Retina (tissue), 1 donor: ENCODE measurements around the gene ECE1.
"Not testable (repeated sequence)": the region's sequence is repeated elsewhere in the genome, so short reads cannot be mapped to it uniquely, and the experiment has no call there.

Source experiments
- DNase-seq: peaks from one replicate; pipeline ENCODE4 v3.0.0-alpha.2; 2016

ECE1 gene

GRCh38 chr1:21175324-21175669, 115.0 kb downstream of the ECE1 start:
- DNase-seq: no peak

- DNase-seq: peak; percentile 8
These were observed 115.5 kb downstream of the ECE1 start for GRCh38 chr1:21174654-21175323.

- no peak for DNase-seq
These were observed 116.0 kb downstream of the ECE1 start for GRCh38 chr1:21174230-21174629.

- DNase-seq: not testable (repeated sequence)
These were observed 117.2 kb downstream of the ECE1 start for GRCh38 chr1:21173096-21173495.

DNA sequence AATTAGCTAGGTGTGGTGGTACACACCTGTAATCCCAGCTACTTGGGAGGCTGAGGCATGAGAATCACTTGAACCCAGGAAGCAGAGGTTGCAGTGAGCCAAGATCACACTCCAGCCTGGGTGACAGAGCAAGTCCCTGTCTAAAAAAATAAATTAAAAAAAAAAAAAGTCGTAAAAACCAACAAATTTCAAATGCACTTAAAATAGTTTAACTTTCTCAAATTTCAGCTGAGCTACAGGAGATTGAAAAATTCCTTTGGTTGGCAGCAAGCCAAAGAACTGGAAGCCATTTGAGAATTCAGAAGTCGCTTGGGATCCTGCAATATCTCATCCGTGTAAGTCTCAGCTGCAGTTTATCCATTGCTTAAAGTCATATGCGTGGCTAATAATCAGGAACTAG, 119.4 kb downstream of the ECE1 start:
- not testable (repeated sequence) for DNase-seq

- DNase-seq: no peak
These were observed 121.8 kb downstream of the ECE1 start for GRCh38 chr1:21168444-21168843.
